22Rv1 (cell line): ENCODE measurements around the gene CYFIP2.
A peak's percentile ranks its signal among the peaks of the same experiment; 100 is the strongest.

Source experiments
- H3K27ac ChIP-seq: fragments of 450-650 bp; 2 replicates; pipeline ENCODE4 v1.5.1; 2017
- ZFX ChIP-seq: fragments of 450-650 bp; IDR thresholded peaks from 2 replicates; pipeline ENCODE4 v1.6.1; 2017; ENCODE audit warnings: antibody characterized with exemption, borderline replicate concordance
- TF ChIP-seq, protein P1 (sequence below): fragments of 450-650 bp; IDR thresholded peaks from 2 replicates; pipeline ENCODE4 v1.5.1; 2017; ENCODE audit warnings: mild to moderate bottlenecking

CYFIP2 gene

DNA sequence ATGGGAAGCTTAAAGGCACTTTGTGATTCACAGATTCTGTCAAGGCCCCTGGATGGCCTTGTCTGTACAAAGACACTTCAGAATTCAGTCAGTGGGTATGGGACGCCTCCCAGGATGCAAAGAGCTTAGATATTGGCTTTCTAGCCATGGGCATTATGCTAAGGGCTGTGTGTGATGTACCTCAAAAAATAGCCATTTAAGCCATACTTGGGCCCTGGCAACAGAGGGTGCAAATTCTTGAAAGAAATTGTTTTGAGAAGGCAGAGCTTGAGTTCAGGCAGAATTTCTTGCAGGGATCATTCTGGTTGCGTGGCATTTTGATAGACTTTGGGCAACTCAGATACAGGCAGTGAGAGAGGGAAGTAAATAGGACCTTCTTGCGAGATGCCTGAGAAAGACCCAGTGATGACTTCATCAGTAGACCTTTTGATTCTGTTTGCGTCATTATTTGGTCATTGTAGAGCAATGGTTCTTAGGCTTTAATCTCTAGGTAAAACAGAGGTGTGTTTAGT, 3.9 kb downstream of the CYFIP2 start:
- TF ChIP-seq, protein P1, sequence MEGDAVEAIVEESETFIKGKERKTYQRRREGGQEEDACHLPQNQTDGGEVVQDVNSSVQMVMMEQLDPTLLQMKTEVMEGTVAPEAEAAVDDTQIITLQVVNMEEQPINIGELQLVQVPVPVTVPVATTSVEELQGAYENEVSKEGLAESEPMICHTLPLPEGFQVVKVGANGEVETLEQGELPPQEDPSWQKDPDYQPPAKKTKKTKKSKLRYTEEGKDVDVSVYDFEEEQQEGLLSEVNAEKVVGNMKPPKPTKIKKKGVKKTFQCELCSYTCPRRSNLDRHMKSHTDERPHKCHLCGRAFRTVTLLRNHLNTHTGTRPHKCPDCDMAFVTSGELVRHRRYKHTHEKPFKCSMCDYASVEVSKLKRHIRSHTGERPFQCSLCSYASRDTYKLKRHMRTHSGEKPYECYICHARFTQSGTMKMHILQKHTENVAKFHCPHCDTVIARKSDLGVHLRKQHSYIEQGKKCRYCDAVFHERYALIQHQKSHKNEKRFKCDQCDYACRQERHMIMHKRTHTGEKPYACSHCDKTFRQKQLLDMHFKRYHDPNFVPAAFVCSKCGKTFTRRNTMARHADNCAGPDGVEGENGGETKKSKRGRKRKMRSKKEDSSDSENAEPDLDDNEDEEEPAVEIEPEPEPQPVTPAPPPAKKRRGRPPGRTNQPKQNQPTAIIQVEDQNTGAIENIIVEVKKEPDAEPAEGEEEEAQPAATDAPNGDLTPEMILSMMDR: no peak
- TF ChIP-seq ZFX: no peak
- no peak overlapping the region for H3K27ac ChIP-seq

DNA sequence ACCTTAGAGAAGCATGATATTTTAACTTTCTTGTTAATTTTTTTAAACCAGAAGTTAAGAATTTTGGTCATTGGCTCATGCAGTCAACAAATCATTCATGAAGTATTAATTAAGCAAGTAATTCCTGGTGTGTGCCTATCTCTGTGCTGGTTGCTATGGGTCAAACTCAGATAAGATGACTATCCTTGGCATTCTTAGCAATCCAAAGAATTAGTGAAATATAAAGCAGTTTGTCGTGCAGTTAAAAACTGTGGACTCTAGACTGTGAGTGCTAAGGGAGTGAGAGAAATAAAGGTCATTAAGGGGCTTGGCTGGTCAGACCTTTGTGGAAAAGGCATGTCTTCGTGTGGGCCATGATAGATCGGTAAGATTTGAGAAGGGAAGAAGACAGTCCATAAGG, 4.8 kb downstream of the CYFIP2 start:
- TF ChIP-seq ZFX: no peak
- TF ChIP-seq, protein P1: no peak
- no peak overlapping the region for H3K27ac ChIP-seq

DNA sequence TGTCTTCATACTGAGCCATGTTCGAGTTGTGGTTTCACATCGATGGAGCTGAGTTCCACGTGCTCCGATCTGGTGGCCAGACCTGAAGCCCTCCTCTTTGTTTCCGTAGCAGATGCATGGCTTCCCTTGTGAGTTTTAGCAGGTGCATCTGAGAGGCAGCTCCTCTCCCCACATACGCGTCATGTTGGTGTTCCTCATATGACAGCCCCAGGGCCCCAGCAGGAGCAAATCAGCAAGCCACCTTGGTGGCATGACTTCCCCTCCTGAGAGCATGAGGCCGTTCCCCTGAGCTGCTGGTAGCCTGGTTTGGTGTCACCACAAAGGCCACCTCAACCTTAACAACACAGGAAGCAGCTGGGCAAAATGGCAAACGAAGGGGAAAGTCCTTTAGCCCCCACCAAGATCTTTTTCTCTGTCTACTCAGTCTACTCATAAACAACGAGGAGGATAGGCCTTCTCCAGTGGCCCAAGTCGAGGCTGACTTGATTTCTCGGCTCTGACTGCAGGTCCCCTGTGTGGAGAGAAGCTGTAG, 5.9 kb downstream of the CYFIP2 start:
- H3K27ac ChIP-seq: no peak overlapping the region

DNA sequence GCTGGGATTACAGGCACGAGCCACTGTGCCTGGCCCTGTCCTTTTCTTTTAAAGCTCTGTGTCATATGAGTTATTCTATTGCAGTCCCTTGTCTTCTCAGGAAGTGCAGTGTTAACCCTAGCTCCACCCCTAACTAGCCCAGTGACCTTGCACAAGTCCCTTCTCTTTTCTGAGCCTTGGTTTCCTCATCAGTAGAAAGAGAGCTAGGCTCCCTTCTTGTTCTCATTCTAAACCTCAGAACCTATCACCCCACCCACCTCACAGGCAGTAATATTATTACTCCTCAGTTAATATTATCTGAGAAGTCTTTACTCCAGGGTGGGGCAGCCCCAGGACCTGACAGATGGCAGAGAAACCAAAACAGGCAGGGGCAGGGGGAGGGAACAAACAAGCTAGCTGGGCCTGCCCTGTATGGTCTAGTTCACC, 7.2 kb downstream of the CYFIP2 start:
- no peak overlapping the region for H3K27ac ChIP-seq
- TF ChIP-seq, protein P1: no peak
- TF ChIP-seq ZFX: no peak

More for the DNA sequence above, 5.9 kb downstream of the CYFIP2 start:
- TF ChIP-seq, protein P1: no peak
- no peak for TF ChIP-seq ZFX

DNA sequence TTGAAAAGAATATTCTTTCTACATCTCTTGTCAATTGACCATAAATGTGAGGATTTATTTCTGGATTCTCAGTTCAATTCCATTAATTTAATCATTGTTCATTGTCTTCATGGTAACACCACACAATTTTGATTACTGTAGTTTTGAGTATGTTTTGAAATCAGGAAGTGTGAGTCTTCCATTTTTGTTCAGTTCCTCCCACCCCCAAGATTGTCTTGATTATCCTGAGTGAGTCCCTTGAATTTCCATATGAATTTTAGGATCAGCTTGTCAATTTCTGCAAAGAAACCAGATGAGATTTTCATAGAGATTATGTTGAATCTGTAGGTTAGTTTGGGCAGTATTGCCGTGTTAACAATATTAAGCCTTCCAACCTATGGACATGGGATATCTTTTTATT, 9.5 kb downstream of the CYFIP2 start:
- TF ChIP-seq, protein P1: no peak
- TF ChIP-seq ZFX: no peak
- no peak overlapping the region for H3K27ac ChIP-seq

DNA sequence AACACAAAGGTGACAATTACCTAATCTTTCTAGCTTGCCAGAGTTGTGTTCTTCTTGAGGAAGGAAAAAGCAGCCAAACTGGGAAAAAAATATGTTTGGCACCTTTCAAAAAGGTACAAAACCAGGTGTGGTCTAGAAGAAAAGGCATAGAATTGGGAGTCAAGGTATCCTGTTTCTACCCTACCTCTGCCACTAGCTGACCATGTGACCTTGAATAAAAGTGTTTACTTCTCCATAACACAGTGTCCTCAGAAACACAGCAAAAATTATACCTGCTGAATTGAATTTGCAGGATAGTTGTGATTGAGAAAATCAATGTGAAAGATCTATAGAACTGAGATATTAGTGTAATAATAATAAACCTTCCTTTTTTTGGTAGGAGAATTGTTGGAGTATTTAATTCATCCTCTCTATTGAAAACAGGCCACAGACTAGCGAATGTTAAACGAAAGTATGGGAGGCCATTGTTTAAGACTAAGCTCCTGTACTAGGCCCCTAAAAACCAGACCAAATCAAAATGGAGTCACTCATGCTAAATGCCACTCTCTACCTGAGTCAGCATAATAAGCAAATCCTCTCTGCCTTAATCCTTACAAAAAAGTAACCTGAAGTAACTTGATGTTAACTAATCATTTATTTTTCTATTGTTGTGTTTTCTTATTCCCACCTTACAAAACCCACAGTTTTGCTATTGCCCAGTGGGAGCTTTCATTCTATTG, 12.6 kb downstream of the CYFIP2 start:
- TF ChIP-seq ZFX: no peak
- TF ChIP-seq, protein P1: no peak
- 0 out of 2 replicates have a peak overlapping the region, but pooled peaks have one; percentile 10 for H3K27ac ChIP-seq

DNA sequence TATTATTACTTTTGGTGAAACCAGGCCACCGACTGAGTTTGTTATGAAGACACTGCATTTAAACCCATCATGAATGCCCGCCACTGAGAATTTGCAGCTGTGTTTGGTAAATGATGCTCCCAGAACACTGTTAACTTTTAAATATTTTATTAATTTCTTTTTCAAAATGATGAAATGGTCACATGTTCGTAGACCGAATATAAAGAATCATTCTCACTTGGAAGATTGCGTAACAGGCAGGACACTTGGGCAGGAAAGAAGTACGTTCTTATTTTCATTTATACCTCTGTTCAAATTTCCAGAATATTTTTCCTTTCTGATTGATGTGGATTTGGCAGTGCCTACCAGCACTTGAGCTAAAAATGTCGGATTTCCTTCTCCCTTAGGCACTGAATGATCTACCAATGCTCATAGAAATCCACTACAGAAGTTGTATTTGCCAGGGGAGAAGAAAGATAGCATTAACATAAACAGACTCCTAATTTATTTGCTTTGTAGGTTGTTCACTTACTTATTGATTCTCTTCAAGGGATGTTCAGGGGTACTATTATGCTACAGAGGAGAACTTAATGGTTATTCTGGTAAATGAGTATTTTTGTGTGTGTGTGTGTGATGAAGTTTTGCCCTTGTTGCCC, 13.8 kb downstream of the CYFIP2 start:
- H3K27ac ChIP-seq: no peak overlapping the region
- no peak for TF ChIP-seq ZFX
